ENCODE data around the gene PLEKHJ1.

PLEKHJ1 gene

DNA sequence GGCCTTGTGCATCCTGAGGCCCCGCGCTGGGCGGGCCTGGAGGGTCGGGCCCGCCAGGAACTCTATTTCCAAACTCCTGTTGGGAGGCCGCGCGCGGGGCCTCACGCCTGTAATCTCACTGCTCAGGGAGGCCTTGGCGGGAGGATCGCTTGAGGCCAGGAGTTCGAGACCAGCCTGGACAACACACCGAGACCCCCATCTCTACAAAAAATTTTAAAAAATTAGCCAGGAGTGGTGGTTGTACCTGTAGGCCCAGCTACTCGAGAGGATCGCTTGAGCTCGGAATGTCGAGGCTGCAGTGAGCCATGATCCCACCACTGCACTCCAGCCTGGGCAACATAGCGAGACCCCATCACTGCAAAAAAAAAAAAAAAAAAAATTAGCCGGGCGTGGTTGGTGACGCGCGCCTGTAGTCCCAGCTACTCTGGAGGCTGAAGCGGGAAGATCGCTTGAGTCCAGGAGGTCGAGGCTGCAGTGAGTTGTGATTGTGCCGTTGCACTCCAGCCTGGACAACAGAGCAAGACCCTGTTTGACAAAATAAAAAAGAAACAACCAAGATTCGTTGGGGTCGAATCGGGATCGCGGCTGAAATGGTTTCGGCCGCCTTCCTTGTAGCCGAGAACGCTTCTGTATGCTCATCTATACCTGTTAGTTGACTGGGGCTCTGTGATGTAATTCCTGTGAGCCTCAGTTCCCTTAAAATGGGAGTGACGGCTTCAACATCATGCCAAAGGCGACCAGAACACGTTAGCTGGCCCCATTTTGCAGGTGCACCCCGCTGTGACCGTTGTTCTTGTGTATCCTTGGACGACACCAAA, 1.1 kb upstream of the PLEKHJ1 start:
- FAIRE-seq (no peak), DNase-seq (ENCODE audit: insufficient read length, low spot score) (no peak)

DNA sequence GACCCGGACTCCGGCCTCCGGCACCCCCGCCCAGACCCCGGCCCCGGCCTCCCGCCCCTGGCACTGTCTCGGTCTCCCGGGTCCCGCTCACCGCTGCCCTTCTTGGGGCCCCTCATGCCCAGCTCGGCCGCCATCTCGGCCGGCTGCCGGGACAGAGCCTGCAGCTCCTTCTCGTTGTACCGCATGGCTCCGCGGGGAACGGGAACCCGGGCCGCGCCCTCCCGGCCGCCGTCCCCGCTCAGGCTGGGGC, 140 bp downstream of the PLEKHJ1 start:
- no peak for DNase-seq (ENCODE audit: insufficient read length, low spot score)
- no peak for FAIRE-seq

DNA sequence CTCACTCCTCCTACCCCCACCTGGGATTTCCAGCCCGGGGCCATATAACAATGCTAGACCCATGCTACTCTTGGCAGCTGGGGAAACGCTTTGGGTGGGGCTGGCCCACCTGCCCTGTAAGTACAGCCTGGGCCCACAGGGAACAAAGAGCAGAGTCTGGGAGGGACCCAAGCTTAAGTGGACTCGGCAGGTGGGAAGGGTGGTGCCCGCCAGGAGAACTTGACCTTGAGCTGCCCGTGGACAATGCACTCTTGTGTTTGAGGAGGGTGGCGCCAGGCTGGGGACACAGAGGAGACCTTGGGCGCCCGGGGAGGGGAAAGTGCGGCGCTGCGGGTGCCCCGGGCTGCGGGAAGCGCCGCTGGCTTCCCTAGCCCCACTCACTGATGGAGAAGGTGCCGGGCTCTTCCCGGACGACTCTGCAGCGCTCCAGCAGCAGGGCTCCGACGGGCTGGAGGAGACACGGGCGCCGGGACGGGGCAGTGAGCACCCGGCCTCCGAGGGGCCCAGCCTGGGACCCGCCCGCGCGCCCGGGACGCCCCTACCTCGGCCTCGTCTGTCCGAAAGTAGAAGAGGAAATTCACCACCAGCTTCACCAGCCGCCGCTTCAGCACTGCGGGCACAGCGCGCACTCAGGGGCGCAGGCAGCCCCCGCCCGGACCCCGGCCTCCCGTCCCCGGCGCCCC, 607 bp downstream of the PLEKHJ1 start:
- FAIRE-seq (no peak), DNase-seq (ENCODE audit: insufficient read length, low spot score) (no peak)

DNA sequence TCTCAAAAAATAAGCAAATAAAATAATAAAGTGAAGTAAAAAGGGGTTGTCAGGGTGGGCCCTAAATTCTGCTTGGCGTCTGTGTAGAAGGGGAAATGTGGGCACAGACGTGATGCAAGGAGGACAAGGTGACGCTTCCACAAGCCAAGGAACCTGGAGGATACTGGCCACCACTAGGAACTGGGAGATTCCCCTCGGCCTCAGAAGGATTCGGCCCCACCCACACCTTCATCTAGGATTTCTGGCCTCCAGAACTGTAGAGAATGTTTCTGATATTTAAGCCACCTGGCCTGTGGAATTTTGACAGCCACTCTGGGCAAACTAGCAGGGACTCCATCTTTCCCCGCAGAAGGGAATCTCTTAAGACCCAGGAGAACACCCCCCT, 1.1 kb downstream of the PLEKHJ1 start:
- FAIRE-seq, result no peak
- no peak for DNase-seq (ENCODE audit: insufficient read length, low spot score)

DNA sequence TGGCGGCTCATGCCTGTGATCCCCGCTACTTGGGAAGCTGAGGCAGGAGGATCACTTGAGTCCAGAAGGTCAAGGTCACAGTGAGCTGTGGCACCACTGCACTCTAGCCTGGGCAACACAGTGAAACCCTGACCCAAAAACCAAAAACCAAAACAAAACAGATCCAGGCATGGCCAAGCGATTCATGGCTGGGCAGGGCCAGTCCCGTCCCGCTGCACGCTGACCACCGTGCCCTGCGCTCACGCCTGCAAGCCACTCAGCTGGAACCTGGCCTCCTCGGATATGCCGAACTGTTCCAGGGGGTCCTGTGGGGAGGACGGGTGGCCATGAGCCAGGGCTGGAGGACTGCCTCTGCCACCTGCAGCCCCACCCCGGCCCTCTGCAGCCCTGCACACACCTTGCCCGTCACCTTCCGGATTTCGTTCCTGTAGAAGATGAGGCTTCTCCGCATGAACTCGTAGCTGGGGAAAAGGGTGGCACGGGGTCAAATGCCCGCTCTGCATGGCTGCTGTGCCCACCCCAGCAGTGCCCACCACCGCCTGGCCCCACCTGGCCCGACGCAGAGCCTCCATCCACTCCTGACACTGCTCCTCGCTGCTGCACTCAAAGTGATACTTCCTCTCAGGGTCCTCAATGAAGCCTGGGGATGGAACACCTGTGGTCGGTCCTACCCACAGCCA, 2.4 kb downstream of the PLEKHJ1 start:
- FAIRE-seq, result no peak

DNA sequence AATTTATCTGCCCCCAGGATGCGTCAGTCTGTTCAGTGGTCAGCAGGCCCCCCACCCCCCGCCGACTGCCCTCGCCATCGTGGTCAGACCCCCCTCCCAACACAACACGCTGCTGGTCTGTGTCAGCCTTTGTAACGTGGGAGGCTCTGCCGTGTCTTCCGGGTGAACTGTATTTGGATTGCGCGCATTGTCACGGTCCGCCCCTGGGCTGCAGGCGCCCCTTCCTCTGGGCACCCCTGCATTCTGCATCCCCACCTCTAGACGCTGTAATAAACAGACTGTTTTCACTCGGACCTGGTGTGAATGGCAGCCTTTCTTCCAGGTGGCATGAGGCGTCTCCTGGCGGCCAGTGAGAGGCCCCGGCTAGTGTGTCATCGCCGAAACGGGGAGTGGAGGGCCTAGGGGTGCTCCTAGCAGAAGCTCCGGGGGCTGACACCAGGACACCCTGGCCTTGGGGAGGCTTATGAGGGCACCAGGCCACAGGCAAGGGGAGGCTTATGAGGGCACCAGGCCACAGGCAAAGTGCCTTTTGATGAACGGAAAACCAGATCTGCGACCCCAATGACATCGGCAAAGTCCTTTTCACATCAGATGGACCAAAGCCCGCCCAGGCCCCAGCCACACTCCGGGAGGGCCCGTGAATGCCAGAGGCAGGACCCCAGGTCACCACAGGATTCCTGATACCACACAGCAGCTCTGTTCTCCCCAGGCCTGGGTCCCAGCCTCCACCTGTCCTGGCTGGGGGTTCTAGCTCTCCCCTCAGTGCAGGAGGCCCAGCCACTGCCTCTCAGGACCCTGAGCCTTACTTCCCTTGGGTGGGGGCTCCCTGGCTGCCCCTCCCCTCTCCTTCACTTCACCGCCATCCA, 3.6 kb downstream of the PLEKHJ1 start:
- no peak for DNase-seq (ENCODE audit: insufficient read length, low spot score)
- no peak for FAIRE-seq

More for the DNA sequence above, 2.4 kb downstream of the PLEKHJ1 start:
- no peak for DNase-seq (ENCODE audit: insufficient read length, low spot score)

DNA sequence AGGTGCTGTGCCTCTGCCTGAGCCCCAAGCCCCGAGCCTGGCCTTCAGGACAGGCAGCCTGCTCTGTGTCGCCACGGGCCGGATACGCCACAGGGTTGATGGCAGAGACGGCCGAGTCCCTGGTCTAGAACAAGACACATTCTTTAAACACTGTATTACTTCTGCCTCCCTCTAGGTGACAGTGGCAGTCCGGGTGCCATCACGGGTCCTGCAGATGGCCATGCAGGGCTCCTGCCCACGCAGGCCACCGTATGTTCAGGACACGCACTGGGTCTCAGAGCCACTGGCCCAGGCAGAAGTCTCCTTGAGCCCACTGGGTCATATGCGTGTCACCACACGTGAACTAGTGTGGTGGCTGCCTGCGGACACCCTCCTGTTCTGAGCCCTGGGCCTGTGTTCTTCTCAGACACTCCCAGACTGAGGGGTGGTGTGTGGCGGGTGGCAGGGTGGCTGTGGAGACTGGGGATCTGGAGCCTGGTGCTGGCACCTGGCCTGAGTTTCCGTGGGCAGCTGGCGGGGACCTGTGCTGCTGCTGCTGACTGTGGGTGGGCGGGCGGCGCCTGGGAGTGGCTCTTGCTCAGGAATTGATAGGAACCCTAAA, 4.4 kb downstream of the PLEKHJ1 start:
- FAIRE-seq (no peak), DNase-seq (ENCODE audit: insufficient read length, low spot score) (no peak)

DNA sequence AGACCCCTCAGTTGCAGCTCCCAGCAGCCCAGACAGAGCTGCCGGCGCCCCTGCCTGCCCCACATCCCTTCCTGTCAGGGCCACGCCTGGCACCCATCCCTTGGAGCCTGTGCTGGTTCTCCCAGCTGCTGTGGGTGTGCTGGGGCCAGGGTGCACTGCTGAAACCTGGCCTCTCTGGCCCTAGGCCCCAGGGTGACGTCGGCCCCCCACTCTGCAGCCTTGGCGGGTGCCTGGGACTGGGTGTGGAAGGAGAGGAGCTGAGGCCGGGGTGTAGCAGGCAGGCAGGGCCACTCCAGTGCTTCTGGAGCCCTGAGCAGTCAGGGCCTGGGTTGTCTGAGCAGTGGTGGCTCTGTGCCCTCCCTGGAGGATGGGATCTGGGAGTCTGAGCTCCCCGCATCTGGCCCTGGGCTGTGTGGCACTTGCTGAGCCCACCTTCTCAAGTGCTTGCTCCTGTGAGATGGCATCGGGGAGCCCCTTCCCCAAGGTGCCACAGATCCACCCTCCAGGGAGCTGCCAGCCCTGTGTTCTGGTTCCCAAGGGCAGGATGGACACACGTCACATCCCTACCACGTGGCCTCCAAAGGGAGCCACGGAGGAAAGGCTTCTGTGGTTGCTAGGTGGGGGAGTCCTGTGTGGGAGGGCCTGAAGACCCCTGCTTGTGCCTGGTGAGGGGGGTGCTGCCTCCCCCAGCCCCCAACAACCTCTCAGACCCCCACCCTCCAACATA, 5.2 kb downstream of the PLEKHJ1 start:
- no peak for DNase-seq (ENCODE audit: insufficient read length, low spot score)
- FAIRE-seq, result no peak

DNA sequence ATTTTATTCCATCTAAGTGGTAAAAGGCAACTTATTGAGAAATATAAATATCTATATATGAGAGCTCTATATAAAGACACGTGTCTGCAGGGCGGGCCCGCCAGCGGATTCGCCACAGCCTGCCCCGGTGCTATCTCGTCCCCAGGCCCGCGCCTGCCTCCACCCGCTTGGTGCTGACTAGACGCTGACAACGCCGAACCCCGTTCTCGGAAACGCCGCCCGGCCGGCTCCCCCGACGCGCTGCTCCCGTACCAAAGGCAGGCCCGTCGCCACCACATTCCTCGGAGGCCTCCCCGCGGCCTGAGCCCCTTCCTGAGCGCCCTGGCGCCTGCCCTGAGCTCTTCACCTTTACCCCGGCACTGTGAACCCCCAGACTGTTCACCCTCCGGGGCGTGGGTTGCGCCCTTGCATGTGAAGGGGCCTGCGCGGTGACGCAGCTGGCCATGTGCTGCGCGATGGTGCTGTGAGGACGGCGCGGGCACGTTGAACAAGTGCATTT, 6.0 kb downstream of the PLEKHJ1 start:
- DNase-seq (ENCODE audit: insufficient read length, low spot score) (no peak), FAIRE-seq (no peak)

DNA sequence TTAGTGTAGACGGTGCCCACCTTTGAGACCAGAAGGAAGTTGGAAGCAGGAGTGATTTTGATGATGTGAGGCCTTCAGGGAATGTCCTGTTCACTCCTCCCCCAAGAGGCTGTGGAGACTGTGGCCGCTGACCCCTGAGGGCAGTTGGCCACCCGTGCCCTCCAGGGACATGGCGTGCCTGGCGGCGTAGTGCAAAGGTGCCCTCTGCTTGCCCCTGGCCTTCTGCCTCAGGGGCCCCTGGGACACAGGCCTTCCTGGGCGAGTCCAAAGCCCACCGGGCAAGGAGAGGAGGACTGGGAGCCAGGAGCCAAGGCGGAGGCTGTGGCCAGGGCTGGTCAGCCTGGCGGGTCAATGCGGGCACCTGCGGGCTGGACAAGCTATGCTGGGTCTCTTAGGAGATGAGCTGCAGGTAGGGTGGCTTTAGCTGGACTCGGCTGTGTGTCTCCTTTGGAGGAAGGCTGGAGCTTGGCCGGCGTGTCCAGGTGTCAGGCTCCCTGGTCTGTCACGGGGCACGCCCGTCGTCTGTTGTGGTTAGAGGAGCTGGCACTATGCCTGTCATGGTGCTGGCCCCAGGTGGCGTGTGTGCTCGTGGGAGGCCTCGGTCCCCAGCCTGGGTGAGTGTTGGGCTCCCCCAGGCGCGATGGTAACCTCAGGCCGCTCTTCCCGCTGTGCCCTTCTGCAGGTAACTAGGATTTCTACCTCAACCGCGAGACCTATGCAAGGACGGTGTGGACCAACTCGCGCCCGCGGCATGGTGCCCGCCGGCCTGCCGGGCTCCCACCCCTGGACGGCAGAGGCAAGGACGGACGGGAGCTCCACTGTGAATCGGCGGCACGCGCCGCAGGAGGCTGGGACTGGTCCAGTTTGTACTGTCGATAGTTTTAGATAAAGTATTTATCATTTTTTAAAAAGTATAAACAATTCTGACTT, 6.8 kb downstream of the PLEKHJ1 start:
- FAIRE-seq, result no peak
- no peak for DNase-seq (ENCODE audit: insufficient read length, low spot score)

DNA sequence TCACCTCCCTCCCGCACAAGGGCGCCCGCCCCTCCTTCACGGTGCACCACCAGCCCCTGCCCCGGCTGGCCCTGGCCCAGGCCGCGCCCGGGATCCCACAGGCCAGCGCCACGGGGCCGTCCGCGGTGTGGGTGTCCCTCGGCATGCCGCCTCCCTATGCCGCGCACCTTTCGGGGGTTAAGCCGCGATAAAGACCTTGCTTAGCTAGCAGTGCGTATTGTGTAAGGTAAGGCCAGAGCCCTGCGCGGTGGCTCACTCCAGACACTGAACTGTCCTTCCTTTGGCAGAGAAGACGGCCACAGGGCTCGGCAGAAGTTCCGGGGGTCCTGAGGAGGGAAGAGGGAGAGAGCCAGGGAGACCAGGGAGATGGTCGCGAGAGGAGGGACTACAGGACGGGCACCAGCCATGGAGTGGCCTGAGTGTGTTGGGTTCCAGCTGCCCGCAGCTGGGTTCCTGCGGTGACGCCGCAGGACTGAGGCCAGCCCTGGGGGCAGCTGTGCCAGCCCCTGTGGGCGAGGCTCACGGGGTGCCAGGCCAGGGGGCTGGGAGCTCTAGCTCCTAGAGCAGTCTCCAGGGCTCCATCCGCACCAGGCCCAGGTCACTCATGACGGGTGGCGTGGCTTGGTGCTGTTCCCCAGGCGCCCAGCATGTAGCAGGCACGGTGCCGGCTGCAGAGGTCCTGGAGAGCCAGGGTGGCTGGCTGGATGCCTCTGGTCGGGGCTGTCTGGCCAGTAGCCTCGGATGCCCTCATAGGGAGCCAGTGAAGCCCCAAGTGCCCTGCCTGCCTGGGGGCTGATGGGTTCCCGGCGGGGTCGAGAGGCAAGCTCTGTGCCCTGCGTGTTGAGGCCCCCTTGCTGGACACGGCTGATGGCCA, 7.7 kb downstream of the PLEKHJ1 start:
- FAIRE-seq (no peak), DNase-seq (ENCODE audit: insufficient read length, low spot score) (no peak)

DNA sequence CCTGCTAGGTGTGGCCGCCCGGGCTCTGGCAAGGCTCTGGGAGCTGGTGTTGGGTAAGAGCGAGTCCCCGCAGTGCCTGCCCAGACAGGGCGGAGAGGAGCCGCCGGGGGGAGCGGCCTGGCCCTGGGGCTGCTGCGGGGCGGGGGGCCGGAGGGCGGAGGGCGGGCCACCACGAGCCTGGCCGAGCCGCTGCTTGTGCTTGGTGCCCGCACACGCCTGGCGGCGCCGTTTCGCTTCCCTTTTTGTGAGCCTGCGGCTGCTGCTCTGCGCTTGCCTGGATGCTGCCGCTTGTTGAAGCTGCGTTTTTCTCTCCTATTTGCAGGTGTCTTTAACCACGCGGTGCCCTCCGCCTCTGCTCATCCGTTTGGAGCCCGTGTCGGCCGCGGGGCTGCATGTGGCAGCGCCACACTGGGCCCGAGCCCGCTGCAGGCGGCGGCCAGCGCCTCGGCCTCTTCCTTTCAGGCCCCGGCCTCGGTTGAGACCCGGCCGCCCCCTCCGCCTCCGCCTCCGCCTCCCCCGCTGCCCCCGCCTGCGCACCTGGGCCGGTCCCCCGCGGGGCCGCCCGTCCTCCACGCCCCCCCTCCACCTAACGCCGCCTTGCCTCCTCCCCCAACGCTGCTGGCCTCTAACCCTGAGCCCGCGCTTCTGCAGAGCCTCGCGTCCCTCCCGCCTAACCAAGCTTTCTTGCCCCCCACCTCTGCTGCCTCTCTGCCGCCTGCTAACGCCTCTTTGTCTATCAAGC, 8.5 kb downstream of the PLEKHJ1 start:
- no peak for DNase-seq (ENCODE audit: insufficient read length, low spot score)
- FAIRE-seq, result no peak

DNA sequence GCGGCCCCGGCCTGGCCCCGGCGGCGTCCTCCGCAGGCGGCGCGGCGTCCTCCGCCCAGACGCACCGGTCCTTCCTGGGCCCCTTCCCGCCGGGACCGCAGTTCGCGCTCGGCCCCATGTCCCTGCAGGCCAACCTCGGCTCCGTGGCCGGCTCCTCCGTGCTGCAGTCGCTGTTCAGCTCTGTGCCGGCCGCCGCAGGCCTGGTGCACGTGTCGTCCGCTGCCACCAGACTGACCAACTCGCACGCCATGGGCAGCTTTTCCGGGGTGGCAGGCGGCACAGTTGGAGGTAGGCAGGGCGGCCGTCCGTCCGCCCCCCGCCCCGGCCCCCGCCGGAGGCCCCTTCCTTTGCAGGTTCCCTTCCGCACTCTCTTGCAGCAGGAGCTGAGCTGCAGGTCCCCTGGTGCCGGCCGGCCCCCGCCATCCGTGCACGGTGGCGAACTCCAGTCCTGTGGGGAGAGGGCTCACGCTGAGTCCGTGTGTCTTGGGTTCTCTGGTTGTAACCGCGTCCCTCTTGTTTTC, 9.2 kb downstream of the PLEKHJ1 start:
- FAIRE-seq, result no peak
- DNase-seq (ENCODE audit: insufficient read length, low spot score), result no peak

DNA sequence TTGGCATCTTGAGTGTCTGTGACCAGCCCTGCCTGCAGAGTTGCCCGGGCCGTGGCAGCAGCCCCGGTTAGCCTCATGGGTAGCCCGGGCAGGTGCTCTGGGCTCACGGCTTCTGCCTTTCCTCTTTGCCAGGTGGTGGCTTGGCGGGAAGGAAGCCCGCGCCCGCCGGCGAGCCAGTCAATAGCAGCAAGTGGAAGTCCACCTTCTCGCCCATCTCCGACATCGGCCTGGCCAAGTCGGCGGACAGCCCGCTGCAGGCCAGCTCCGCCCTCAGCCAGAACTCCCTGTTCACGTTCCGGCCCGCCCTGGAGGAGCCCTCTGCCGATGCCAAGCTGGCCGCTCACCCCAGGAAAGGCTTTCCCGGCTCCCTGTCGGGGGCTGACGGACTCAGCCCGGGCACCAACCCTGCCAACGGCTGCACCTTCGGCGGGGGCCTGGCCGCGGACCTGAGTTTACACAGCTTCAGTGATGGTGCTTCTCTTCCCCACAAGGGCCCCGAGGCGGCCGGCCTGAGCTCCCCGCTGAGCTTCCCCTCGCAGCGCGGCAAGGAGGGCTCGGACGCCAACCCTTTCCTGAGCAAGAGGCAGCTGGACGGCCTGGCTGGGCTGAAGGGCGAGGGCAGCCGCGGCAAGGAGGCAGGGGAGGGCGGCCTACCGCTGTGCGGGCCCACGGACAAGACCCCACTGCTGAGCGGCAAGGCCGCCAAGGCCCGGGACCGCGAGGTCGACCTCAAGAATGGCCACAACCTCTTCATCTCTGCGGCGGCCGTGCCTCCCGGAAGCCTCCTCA, 9.9 kb downstream of the PLEKHJ1 start:
- no peak for FAIRE-seq

DNA sequence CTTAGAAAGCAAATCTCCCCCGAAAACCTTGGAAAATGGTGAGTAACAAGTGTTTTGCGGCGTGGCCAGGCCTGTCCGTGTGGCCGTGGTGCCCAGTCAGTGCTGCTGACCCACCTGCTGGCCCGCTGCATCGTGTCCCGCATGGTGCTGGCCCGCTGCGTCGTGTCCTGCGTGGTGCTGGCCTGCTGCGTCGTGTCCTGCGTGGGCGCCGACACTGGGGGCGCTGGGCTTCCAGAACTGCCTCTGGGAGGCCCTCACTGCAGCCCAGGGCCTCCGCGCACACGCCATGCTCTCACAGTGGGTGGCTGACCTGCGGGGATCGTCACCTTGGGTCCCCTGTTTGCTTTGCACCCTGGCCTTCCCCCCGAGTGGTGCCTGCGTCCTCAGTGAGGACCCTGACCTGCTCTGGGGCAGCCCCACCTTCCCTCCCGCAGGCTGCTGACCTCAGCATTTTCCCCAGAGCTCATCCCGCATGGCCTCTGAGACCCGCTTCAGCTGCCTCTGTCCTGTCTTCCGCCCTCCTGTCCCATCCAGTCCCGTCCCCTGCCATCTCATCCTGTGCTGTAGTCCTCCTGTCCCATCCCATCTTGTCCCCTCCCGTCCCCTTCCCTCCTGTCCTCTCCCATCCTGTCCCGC, 10.6 kb downstream of the PLEKHJ1 start:
- FAIRE-seq (no peak), DNase-seq (ENCODE audit: insufficient read length, low spot score) (no peak)

More for the DNA sequence above, 9.9 kb downstream of the PLEKHJ1 start:
- no peak for DNase-seq (ENCODE audit: insufficient read length, low spot score)
